ENCODE data around the gene AGFG2. TPM values are rescaled to one million over a fixed set of nuclear protein-coding genes. Genes with fewer than 3 reads are reported as not detected.

AGFG2 gene
- total RNA-seq, 4 donors from 2014 or later, result 47.1 to 62.7 (median 58.6) TPM

GRCh38 chr7:100568176-100568895 lies 29.3 kb downstream of the AGFG2 start:
- TF ChIP-seq POLR2A (IDR thresholded peaks at IDR 0.05), result no peak
- TF ChIP-seq, protein P1, sequence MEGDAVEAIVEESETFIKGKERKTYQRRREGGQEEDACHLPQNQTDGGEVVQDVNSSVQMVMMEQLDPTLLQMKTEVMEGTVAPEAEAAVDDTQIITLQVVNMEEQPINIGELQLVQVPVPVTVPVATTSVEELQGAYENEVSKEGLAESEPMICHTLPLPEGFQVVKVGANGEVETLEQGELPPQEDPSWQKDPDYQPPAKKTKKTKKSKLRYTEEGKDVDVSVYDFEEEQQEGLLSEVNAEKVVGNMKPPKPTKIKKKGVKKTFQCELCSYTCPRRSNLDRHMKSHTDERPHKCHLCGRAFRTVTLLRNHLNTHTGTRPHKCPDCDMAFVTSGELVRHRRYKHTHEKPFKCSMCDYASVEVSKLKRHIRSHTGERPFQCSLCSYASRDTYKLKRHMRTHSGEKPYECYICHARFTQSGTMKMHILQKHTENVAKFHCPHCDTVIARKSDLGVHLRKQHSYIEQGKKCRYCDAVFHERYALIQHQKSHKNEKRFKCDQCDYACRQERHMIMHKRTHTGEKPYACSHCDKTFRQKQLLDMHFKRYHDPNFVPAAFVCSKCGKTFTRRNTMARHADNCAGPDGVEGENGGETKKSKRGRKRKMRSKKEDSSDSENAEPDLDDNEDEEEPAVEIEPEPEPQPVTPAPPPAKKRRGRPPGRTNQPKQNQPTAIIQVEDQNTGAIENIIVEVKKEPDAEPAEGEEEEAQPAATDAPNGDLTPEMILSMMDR (IDR thresholded peaks at IDR 0.05), result no peak
- DNase-seq (ENCODE audit: low spot score in 2 of 2), result no peak
- WGBS, 2 donors, result 63 to 68% methylated on average over 7 to 11 of the region's 11 CpGs
- intact Hi-C loops (cut with DNase I; ENCODE audit: low total_unique reads), result loop anchor here (10.0 kb wide), 1 partner anchor 286 kb away; the partner anchor contains the start of gene SLC12A9
- H3K4me3 ChIP-seq (ENCODE audit: low read depth, poor library complexity, severe bottlenecking), result no peak overlapping the region

- H3K4me3 ChIP-seq (ENCODE audit: low read depth, poor library complexity, severe bottlenecking), result no peak overlapping the region
- no peak for TF ChIP-seq POLR2A (IDR thresholded peaks at IDR 0.05)
- TF ChIP-seq, protein P1 (IDR thresholded peaks at IDR 0.05), result no peak
- DNase-seq (ENCODE audit: low spot score in 2 of 2), result peak in 1 of 2 donors; percentile 91
- intact Hi-C loops (cut with DNase I; ENCODE audit: low total_unique reads), result loop anchor here (10.0 kb wide), 1 partner anchor 286 kb away; the partner anchor contains the start of gene SLC12A9
- WGBS, 2 donors, result 38 to 41% methylated on average over 21 to 33 of the region's 36 CpGs
Observed at GRCh38 chr7:100568896-100569844, 30.2 kb downstream of the AGFG2 start.

DNA sequence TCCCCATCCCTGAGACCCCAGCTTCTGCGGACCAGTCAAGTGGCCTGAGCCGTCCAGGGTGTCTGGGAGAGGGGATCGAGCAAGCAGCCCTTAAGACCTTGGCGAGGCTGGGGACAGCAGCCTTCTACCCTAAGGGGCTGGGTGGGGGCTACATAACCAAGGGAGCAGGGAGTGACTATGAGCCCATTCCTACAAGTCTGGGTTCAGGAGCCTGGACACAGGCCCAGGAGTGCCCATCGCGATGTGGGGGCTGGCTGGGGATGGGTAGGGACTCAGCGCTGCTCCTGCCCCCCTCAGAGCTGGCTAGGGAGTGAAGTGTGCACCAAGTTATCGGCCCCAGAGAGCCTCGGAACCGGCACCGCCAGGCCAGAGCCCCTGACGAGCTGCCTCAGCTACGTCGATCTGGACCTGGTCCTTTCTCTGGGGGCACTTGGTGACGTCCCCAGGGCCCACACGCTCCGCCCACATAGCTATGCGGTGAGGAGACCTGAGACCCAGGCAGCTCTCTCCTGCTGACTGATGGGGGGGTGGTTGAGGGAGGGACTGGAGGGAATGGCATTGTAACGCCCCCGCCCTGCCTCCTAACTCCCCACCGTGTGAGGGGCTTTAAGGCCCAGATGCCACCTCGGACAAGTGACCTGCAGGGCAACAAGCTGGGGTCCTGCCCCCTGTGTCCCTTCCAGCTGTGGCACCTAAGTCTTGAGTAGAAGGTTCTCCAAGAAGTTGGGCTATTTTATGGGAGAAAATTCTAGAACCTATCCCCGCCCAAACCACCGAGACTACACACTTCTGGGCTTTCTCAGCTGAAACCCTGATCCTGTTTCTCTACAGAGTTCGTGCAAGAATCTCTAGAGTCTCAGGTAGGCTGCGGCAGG lies 32.2 kb downstream of the AGFG2 start:
- intact Hi-C loops (cut with DNase I; ENCODE audit: low total_unique reads), result no loop called here
- TF ChIP-seq POLR2A (IDR thresholded peaks at IDR 0.05), result no peak
- TF ChIP-seq, protein P1 (IDR thresholded peaks at IDR 0.05), result no peak
- H3K4me3 ChIP-seq (ENCODE audit: low read depth, poor library complexity, severe bottlenecking), result no peak overlapping the region
- DNase-seq (ENCODE audit: low spot score in 2 of 2), result no peak
- WGBS, 2 donors, result 66 to 75% methylated on average over 21 to 23 of the region's 26 CpGs

GRCh38 chr7:100571829-100572116 lies 32.8 kb downstream of the AGFG2 start:
- no peak overlapping the region for H3K4me3 ChIP-seq (ENCODE audit: low read depth, poor library complexity, severe bottlenecking)
- no peak for DNase-seq (ENCODE audit: low spot score in 2 of 2)
- TF ChIP-seq POLR2A (IDR thresholded peaks at IDR 0.05), result no peak
- intact Hi-C loops (cut with DNase I; ENCODE audit: low total_unique reads), result no loop called here
- WGBS, 2 donors, result 90 to 97% methylated on average over 2 of the region's 2 CpGs

DNA sequence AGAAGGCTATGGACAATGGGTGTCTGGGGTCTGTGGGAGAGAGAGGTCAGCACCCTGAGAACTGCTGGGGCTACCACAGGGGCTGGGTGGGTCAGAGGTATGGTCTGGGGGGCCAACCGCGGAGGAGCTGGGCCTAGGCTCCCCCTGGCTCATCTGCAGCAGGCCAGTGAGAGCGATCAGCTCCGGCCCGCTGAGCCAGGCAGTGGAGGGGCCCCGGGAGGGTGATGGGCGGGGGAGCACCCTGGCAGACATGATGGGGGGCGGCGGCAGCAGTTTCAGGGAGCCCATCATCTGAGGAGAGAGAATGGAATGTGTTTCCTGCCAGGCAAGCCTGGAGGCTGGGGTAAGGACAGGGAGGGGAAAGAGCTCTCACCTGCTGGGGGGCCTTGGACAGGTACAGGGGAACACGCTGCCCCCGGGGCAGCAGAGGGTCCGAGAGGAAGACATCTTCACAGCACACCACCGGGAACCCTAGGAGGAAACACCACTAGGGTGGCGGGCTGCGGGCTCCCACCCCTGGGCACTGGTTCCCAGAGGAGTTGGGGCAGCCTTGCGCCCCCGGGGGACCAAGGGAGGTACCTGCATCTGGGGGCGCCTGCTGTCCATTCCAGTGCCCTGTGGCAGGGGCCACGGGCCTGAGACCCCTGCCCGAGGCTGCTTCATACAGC lies 33.4 kb downstream of the AGFG2 start:
- H3K4me3 ChIP-seq (ENCODE audit: low read depth, poor library complexity, severe bottlenecking), result no peak overlapping the region
- no peak for DNase-seq (ENCODE audit: low spot score in 2 of 2)
- 81 to 83% methylated on average over 17 to 20 of the region's 20 CpGs for WGBS, 2 donors
- TF ChIP-seq, protein P1 (IDR thresholded peaks at IDR 0.05), result no peak
- TF ChIP-seq POLR2A (IDR thresholded peaks at IDR 0.05), result no peak
- intact Hi-C loops (cut with DNase I; ENCODE audit: low total_unique reads), result no loop called here

All from lower leg skin (tissue), 4 donors.